HEK293T (cell line): ENCODE data around the gene PLPP2.

Experiments
- ARNT ChIP-seq: fragments of 450-650 bp; IDR thresholded peaks from 2 replicates; pipeline ENCODE4 v1.6.1; 2017; ENCODE audit warnings: mild to moderate bottlenecking
- BHLHE40 ChIP-seq: fragments of 450-650 bp; IDR thresholded peaks from 2 replicates; pipeline ENCODE4 v1.6.1; 2016; ENCODE audit warnings: mild to moderate bottlenecking, moderate library complexity, borderline replicate concordance
- FOXA1 ChIP-seq: fragments of 450-650 bp; IDR thresholded peaks from 2 replicates; pipeline ENCODE4 v1.6.1; 2016; ENCODE audit warnings: mild to moderate bottlenecking
- FOXK2 ChIP-seq: fragments of 450-650 bp; IDR thresholded peaks from 2 replicates; pipeline ENCODE4 v1.6.1; 2016; ENCODE audit warnings: mild to moderate bottlenecking
- FOXM1 ChIP-seq: fragments of 450-650 bp; IDR thresholded peaks from 2 replicates; pipeline ENCODE4 v1.6.1; 2017; ENCODE audit warnings: mild to moderate bottlenecking, borderline replicate concordance
- L3MBTL2 ChIP-seq: fragments of 450-650 bp; conservative IDR thresholded peaks from 2 replicates; pipeline ENCODE4 v1.6.1; 2016; ENCODE audit warnings: mild to moderate bottlenecking
- LEF1 ChIP-seq: fragments of 450-650 bp; IDR thresholded peaks from 2 replicates; pipeline ENCODE4 v1.6.1; 2017; ENCODE audit warnings: mild to moderate bottlenecking, borderline replicate concordance
- NFRKB ChIP-seq: fragments of 450-650 bp; IDR thresholded peaks from 2 replicates; pipeline ENCODE4 v1.6.1; 2016; ENCODE audit warnings: mild to moderate bottlenecking, moderate library complexity
- SP1 ChIP-seq: fragments of 450-650 bp; IDR thresholded peaks from 2 replicates; pipeline ENCODE4 v1.6.1; 2017
- SUZ12 ChIP-seq: fragments of 450-650 bp; IDR thresholded peaks from 2 replicates; pipeline ENCODE4 v1.6.1; 2016; ENCODE audit warnings: mild to moderate bottlenecking
- TARDBP ChIP-seq: fragments of 450-650 bp; IDR thresholded peaks from 2 replicates; pipeline ENCODE4 v1.6.1; 2016
- TF ChIP-seq, protein P1 (sequence below): fragments of 450-650 bp; IDR thresholded peaks from 2 replicates; pipeline ENCODE4 v1.6.1; 2016

DNA sequence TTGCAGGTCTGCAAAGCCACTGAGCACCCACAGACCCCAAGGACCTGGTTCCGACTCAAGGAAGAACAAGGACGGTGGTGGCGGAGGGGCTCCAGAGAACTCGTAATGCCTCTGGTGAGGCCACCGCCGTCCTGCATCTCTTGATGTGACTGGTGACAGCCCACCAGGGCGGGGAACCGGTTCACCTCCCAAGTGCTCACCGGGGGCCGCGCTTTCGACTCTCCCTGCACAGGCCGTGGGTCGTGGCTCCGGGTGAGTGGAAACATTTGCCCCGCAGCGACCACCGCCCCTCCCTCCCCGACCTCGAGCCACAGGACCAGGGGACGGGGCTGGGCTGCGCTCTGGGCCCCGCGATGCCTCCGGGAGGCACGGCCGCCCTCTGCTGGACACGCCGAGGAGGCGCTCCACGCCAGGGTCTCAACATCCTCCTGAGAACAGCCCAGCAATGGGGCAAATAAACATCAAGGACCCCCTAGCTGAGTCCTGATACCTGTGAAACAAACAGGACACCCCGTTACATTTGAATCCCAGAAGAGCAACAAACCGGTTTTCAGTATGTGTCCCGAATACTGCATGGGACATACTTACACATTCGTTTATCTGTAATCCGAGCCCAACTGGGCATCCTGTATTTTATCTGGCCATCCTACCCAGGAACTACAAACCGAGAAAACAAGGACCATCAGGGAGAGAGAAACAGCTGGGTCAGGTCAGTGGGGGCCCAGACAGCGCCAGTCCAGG, 3.9 kb upstream of the PLPP2 start:
- TF ChIP-seq FOXA1: no peak
- TF ChIP-seq SP1: no peak
- no peak for TF ChIP-seq BHLHE40
- TF ChIP-seq SUZ12: no peak
- no peak for TF ChIP-seq TARDBP
- TF ChIP-seq FOXM1: no peak
- no peak for TF ChIP-seq NFRKB
- TF ChIP-seq, protein P1, sequence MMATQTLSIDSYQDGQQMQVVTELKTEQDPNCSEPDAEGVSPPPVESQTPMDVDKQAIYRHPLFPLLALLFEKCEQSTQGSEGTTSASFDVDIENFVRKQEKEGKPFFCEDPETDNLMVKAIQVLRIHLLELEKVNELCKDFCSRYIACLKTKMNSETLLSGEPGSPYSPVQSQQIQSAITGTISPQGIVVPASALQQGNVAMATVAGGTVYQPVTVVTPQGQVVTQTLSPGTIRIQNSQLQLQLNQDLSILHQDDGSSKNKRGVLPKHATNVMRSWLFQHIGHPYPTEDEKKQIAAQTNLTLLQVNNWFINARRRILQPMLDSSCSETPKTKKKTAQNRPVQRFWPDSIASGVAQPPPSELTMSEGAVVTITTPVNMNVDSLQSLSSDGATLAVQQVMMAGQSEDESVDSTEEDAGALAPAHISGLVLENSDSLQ: no peak
- no peak for TF ChIP-seq ARNT
- TF ChIP-seq FOXK2: no peak
- no peak for TF ChIP-seq L3MBTL2
- no peak for TF ChIP-seq LEF1
